NCI-H446 (cell line): ENCODE data around the gene CCDC28A.
A peak's percentile ranks its signal among the peaks of the same experiment; 100 is the strongest.

Experiments
- DNase-seq, 2 experiments: peaks; one replicate each; lab custom pipeline; 2025; lab: John Stamatoyannopoulos, UW

CCDC28A gene

GRCh38 chr6:138833816-138834539 lies 60.4 kb downstream of the CCDC28A start:
- peak; percentile 81 to 84 for DNase-seq

- DNase-seq: no peak
Observed at GRCh38 chr6:138837246-138837645, 63.7 kb downstream of the CCDC28A start.
